ENCODE data around the gene FXN. TPM values are rescaled to one million over a fixed set of nuclear protein-coding genes. Genes with fewer than 3 reads are reported as not detected.

FXN gene
- total RNA-seq, 5 donors from 2014 or later (not counting 1 experiment from before 2014, with no cell fraction given), result 13.1 to 20.3 (median 15.9) TPM

GRCh38 chr9:69029535-69029934, 6.0 kb upstream of the FXN start:
- peak overlapping the region in 1 of 3 donors; percentile 56 for H3K4me3 Mint-ChIP-seq
- no peak for DNase-seq
- Histone ChIP-seq H3K4me1 (ENCODE audit: control insufficient read depth in 1 of 2, extremely low read depth in 1 of 2, insufficient read depth in 2 of 2, low read length in 2 of 2) (peaks cover 14 to 26% of the 10 kb centered on the region in 2 experiments), H3K4me3 (ENCODE audit: control insufficient read depth in 1 of 2, extremely low read depth in 1 of 2, low read length in 1 of 2) (no peak overlapping the region), H3K27ac (ENCODE audit: low read length) (no peak overlapping the region), H3K27me3 (replicated peaks in 1 of 2; ENCODE audit: control insufficient read depth in 2 of 2, extremely low read depth in 1 of 2, insufficient read depth in 2 of 2, low read length in 1 of 2) (no peaks in the 10 kb centered on the region), H3K9me3 (no peaks in the 10 kb centered on the region), H3K36me3 (ENCODE audit: control insufficient read depth in 2 of 2, extremely low read depth in 1 of 2, insufficient read depth in 1 of 2, low read length in 1 of 2) (no peaks in the 10 kb centered on the region)
- H3K27me3 Mint-ChIP-seq, result no peaks in the 10 kb centered on the region
- peak overlapping the region; percentile 8 to 17 for H3K27ac Mint-ChIP-seq
- H3K36me3 Mint-ChIP-seq, result no peaks in the 10 kb centered on the region
- CTCF ChIA-PET, result interaction anchor here in 1 of 2 donors (0.7 kb wide), 1 partner anchor 26 kb away, joined by 3 read pairs; no protein-coding TSS in a partner anchor
- H3K9me3 Mint-ChIP-seq, result peaks cover 4 to 5% (median 5%) of the 10 kb centered on the region in 3 donors
- POLR2A ChIA-PET, result interaction anchor here (0.5 to 0.7 kb wide), 2 partner anchors 57 to 988 kb away, joined by 3 to 4 read pairs; no protein-coding TSS in a partner anchor
- no peak for ATAC-seq (replicated peaks in 1 of 4)
- peaks cover 42 to 49% (median 48%) of the 10 kb centered on the region in 3 donors for H3K4me1 Mint-ChIP-seq

GRCh38 chr9:69030851-69031645, 4.5 kb upstream of the FXN start:
- ATAC-seq (replicated peaks in 1 of 4) (no peak), DNase-seq (no peak)
- H3K36me3 ChIP-seq (ENCODE audit: control insufficient read depth in 2 of 2, extremely low read depth in 1 of 2, insufficient read depth in 1 of 2, low read length in 1 of 2), result no peaks in the 10 kb centered on the region
- no peaks in the 10 kb centered on the region for H3K27me3 ChIP-seq (replicated peaks in 1 of 2; ENCODE audit: control insufficient read depth in 2 of 2, extremely low read depth in 1 of 2, insufficient read depth in 2 of 2, low read length in 1 of 2)
- POLR2A ChIA-PET, result no interaction called here
- Mint-ChIP-seq H3K36me3 (no peaks in the 10 kb centered on the region), H3K4me3 (no peak overlapping the region), H3K9me3 (peaks cover 4 to 5% (median 5%) of the 10 kb centered on the region in 3 donors), H3K27ac (peak overlapping the region; percentile 7 to 76), H3K27me3 (no peaks in the 10 kb centered on the region), H3K4me1 (peaks cover 46 to 56% (median 50%) of the 10 kb centered on the region in 3 donors)
- H3K27ac ChIP-seq (ENCODE audit: low read length), result peak overlapping the region; percentile 1
- H3K4me3 ChIP-seq (ENCODE audit: control insufficient read depth in 1 of 2, extremely low read depth in 1 of 2, low read length in 1 of 2), result no peak overlapping the region
- H3K9me3 ChIP-seq, result no peaks in the 10 kb centered on the region
- CTCF ChIA-PET, result interaction anchor here in 1 of 2 donors (0.5 kb wide), 1 partner anchor 244 kb away, joined by 7 read pairs; no protein-coding TSS in a partner anchor
- H3K4me1 ChIP-seq (ENCODE audit: control insufficient read depth in 1 of 2, extremely low read depth in 1 of 2, insufficient read depth in 2 of 2, low read length in 2 of 2), result peaks cover 18 to 33% of the 10 kb centered on the region in 2 experiments
- no CpG with 5 or more reads among the region's 1 CpG for WGBS (ENCODE audit: insufficient coverage)

- peaks cover 38 to 47% (median 40%) of the 10 kb centered on the region in 3 donors for H3K4me1 Mint-ChIP-seq
- no peaks in the 10 kb centered on the region for H3K27me3 ChIP-seq (replicated peaks in 1 of 2; ENCODE audit: control insufficient read depth in 2 of 2, extremely low read depth in 1 of 2, insufficient read depth in 2 of 2, low read length in 1 of 2)
- H3K4me3 ChIP-seq (ENCODE audit: control insufficient read depth in 1 of 2, extremely low read depth in 1 of 2, low read length in 1 of 2), result no peak overlapping the region
- ChIA-PET CTCF (interaction anchor here in 1 of 2 donors (0.6 to 2.1 kb wide), 3 partner anchors 19 to 253 kb away, joined by 3 to 5 read pairs (median 4); a partner anchor contains a TSS), POLR2A (no interaction called here)
- ATAC-seq (replicated peaks in 1 of 4) (no peak), DNase-seq (no peak)
- peak overlapping the region in 1 of 2 donors; percentile 1 for H3K27ac Mint-ChIP-seq
- H3K4me1 ChIP-seq (ENCODE audit: control insufficient read depth in 1 of 2, extremely low read depth in 1 of 2, insufficient read depth in 2 of 2, low read length in 2 of 2), result peaks cover 9 to 21% of the 10 kb centered on the region in 2 experiments
- no peak overlapping the region for H3K27ac ChIP-seq (ENCODE audit: low read length)
- no peaks in the 10 kb centered on the region for H3K27me3 Mint-ChIP-seq
- no peaks in the 10 kb centered on the region for H3K9me3 ChIP-seq
- H3K36me3 ChIP-seq (ENCODE audit: control insufficient read depth in 2 of 2, extremely low read depth in 1 of 2, insufficient read depth in 1 of 2, low read length in 1 of 2), result no peaks in the 10 kb centered on the region
- 80% methylated on average over 2 of the region's 2 CpGs for WGBS (ENCODE audit: insufficient coverage)
- no peaks in the 10 kb centered on the region for H3K36me3 Mint-ChIP-seq
- H3K9me3 Mint-ChIP-seq, result peaks cover 4 to 5% (median 5%) of the 10 kb centered on the region in 3 donors
- H3K4me3 Mint-ChIP-seq, result no peak overlapping the region
These were observed 1.5 kb upstream of the FXN start for GRCh38 chr9:69034071-69034470.

- no peaks in the 10 kb centered on the region for H3K9me3 ChIP-seq
- DNase-seq, result peak in 9 of 35 experiments; percentile 1 to 58 (median 8)
- no peaks in the 10 kb centered on the region for H3K27me3 ChIP-seq (replicated peaks in 1 of 2; ENCODE audit: control insufficient read depth in 2 of 2, extremely low read depth in 1 of 2, insufficient read depth in 2 of 2, low read length in 1 of 2)
- H3K4me3 Mint-ChIP-seq, result peak overlapping the region; percentile 89 to 92 (median 91)
- ChIA-PET CTCF (interaction anchor here (0.6 to 2.1 kb wide), 9 partner anchors 9 to 457 kb away, joined by 3 to 9 read pairs (median 4); a partner anchor contains a TSS), POLR2A (interaction anchor here in 1 of 2 donors (0.6 kb wide), 1 partner anchor 84 kb away, joined by 3 read pairs; no protein-coding TSS in a partner anchor)
- no peaks in the 10 kb centered on the region for H3K27me3 Mint-ChIP-seq
- peak overlapping the region; percentile 52 to 94 for H3K4me3 ChIP-seq (ENCODE audit: control insufficient read depth in 1 of 2, extremely low read depth in 1 of 2, low read length in 1 of 2)
- peaks cover 6% of the 10 kb centered on the region for H3K36me3 Mint-ChIP-seq
- no peaks in the 10 kb centered on the region for H3K9me3 Mint-ChIP-seq
- 0% methylated on average over 1 of the region's 14 CpGs for WGBS (ENCODE audit: insufficient coverage)
- H3K4me1 Mint-ChIP-seq, result peaks cover 24 to 30% (median 24%) of the 10 kb centered on the region in 3 donors
- peaks cover 0 to 4% of the 10 kb centered on the region in 2 donors for H3K36me3 ChIP-seq (ENCODE audit: control insufficient read depth in 2 of 2, extremely low read depth in 1 of 2, insufficient read depth in 1 of 2, low read length in 1 of 2)
- peak overlapping the region; percentile 36 for H3K27ac ChIP-seq (ENCODE audit: low read length)
- H3K4me1 ChIP-seq (ENCODE audit: control insufficient read depth in 1 of 2, extremely low read depth in 1 of 2, insufficient read depth in 2 of 2, low read length in 2 of 2), result peaks cover 5 to 15% of the 10 kb centered on the region in 2 experiments
- peak overlapping the region; percentile 85 to 91 for H3K27ac Mint-ChIP-seq
- peak; percentile 8 to 37 (median 13) for ATAC-seq (replicated peaks in 1 of 4)
These were observed 757 bp downstream of the FXN start for GRCh38 chr9:69036309-69036708.

GRCh38 chr9:69036799-69037198, 1.2 kb downstream of the FXN start:
- peak overlapping the region; percentile 89 to 92 (median 91) for H3K4me3 Mint-ChIP-seq
- POLR2A ChIA-PET, result no interaction called here
- peak overlapping the region; percentile 85 to 91 for H3K27ac Mint-ChIP-seq
- Histone ChIP-seq H3K36me3 (ENCODE audit: control insufficient read depth in 2 of 2, extremely low read depth in 1 of 2, insufficient read depth in 1 of 2, low read length in 1 of 2) (peaks cover 0 to 4% of the 10 kb centered on the region in 2 donors), H3K4me3 (ENCODE audit: control insufficient read depth in 1 of 2, extremely low read depth in 1 of 2, low read length in 1 of 2) (peak overlapping the region; percentile 52 to 94), H3K27ac (ENCODE audit: low read length) (peak overlapping the region; percentile 36), H3K9me3 (no peaks in the 10 kb centered on the region), H3K27me3 (replicated peaks in 1 of 2; ENCODE audit: control insufficient read depth in 2 of 2, extremely low read depth in 1 of 2, insufficient read depth in 2 of 2, low read length in 1 of 2) (no peaks in the 10 kb centered on the region), H3K4me1 (ENCODE audit: control insufficient read depth in 1 of 2, extremely low read depth in 1 of 2, insufficient read depth in 2 of 2, low read length in 2 of 2) (peaks cover 5 to 15% of the 10 kb centered on the region in 2 experiments)
- CTCF ChIA-PET, result interaction anchor here in 1 of 2 donors (2.1 kb wide), 1 partner anchor 257 kb away, joined by 6 read pairs; a partner anchor contains a TSS
- peaks cover 23 to 30% (median 24%) of the 10 kb centered on the region in 3 donors for H3K4me1 Mint-ChIP-seq
- no peaks in the 10 kb centered on the region for H3K27me3 Mint-ChIP-seq
- DNase-seq (no peak), ATAC-seq (replicated peaks in 1 of 4) (no peak)
- H3K9me3 Mint-ChIP-seq, result no peaks in the 10 kb centered on the region
- H3K36me3 Mint-ChIP-seq, result peaks cover 6% of the 10 kb centered on the region
- 77% methylated on average over 6 of the region's 10 CpGs for WGBS (ENCODE audit: insufficient coverage)

- CTCF ChIA-PET, result no interaction called here
- Mint-ChIP-seq H3K4me1 (peaks cover 42 to 46% (median 45%) of the 10 kb centered on the region in 3 donors), H3K4me3 (no peak overlapping the region), H3K9me3 (no peaks in the 10 kb centered on the region), H3K27me3 (no peaks in the 10 kb centered on the region), H3K36me3 (peaks cover 18% of the 10 kb centered on the region), H3K27ac (no peak overlapping the region)
- peaks cover 0 to 17% of the 10 kb centered on the region in 2 experiments for H3K4me1 ChIP-seq (ENCODE audit: control insufficient read depth in 1 of 2, extremely low read depth in 1 of 2, insufficient read depth in 2 of 2, low read length in 2 of 2)
- DNase-seq (no peak), ATAC-seq (replicated peaks in 1 of 4) (no peak)
- H3K9me3 ChIP-seq, result no peaks in the 10 kb centered on the region
- no peaks in the 10 kb centered on the region for H3K27me3 ChIP-seq (replicated peaks in 1 of 2; ENCODE audit: control insufficient read depth in 2 of 2, extremely low read depth in 1 of 2, insufficient read depth in 2 of 2, low read length in 1 of 2)
- WGBS (ENCODE audit: insufficient coverage), result no CpG with 5 or more reads among the region's 2 CpGs
- no peak overlapping the region for H3K27ac ChIP-seq (ENCODE audit: low read length)
- peaks cover 4 to 5% of the 10 kb centered on the region in 2 donors for H3K36me3 ChIP-seq (ENCODE audit: control insufficient read depth in 2 of 2, extremely low read depth in 1 of 2, insufficient read depth in 1 of 2, low read length in 1 of 2)
- H3K4me3 ChIP-seq (ENCODE audit: control insufficient read depth in 1 of 2, extremely low read depth in 1 of 2, low read length in 1 of 2), result no peak overlapping the region
- POLR2A ChIA-PET, result no interaction called here
These were observed 5.1 kb downstream of the FXN start for GRCh38 chr9:69040646-69041045.
